GM18498 (cell line): Measurements from ENCODE around the gene NOTUM.

Source experiments
- ATAC-seq: cut with Tn5 transposase; IDR thresholded peaks from one replicate; pipeline ENCODE4 v1.9.1; 2021; ENCODE audit warnings: mild to moderate bottlenecking, moderate library complexity; ENCODE audit not compliant: unreplicated experiment

Gene NOTUM

GRCh38 chr17:81961087-81961511 is at the start of gene NOTUM:
Gene NOTUM, minus strand, starts transcription at chr17:81961187. Its CDS starts 278 bp downstream, at chr17:81960909.
- no peak for ATAC-seq

- no peak for ATAC-seq
Measured at GRCh38 chr17:82009413-82009812, 48.4 kb upstream of the NOTUM start.

- ATAC-seq, result no peak
Measured at GRCh38 chr17:82008941-82009405, 48.0 kb upstream of the NOTUM start.

- ATAC-seq, result no peak
Measured at GRCh38 chr17:82008258-82008940, 47.4 kb upstream of the NOTUM start.

- no peak for ATAC-seq
Measured at GRCh38 chr17:82007495-82008257, 46.7 kb upstream of the NOTUM start.

GRCh38 chr17:82007228-82007494 is 46.2 kb upstream of the NOTUM start:
- ATAC-seq, result no peak

GRCh38 chr17:82006468-82007227 is 45.7 kb upstream of the NOTUM start:
- no peak for ATAC-seq

GRCh38 chr17:82005701-82006348 is 44.8 kb upstream of the NOTUM start:
- no peak for ATAC-seq

- ATAC-seq, result no peak
Measured at GRCh38 chr17:82004517-82005455, 43.8 kb upstream of the NOTUM start.

- ATAC-seq, result no peak
Measured at GRCh38 chr17:82003411-82004381, 42.7 kb upstream of the NOTUM start.

- no peak for ATAC-seq
Measured at GRCh38 chr17:82001571-82002056, 40.6 kb upstream of the NOTUM start.

GRCh38 chr17:82000803-82001570 is 40.0 kb upstream of the NOTUM start:
- ATAC-seq, result no peak

- ATAC-seq, result no peak
Measured at GRCh38 chr17:81999976-82000802, 39.2 kb upstream of the NOTUM start.

GRCh38 chr17:81999587-81999975 is 38.6 kb upstream of the NOTUM start:
- no peak for ATAC-seq

- no peak for ATAC-seq
Measured at GRCh38 chr17:81998691-81999438, 37.9 kb upstream of the NOTUM start.

- no peak for ATAC-seq
Measured at GRCh38 chr17:81998212-81998611, 37.2 kb upstream of the NOTUM start.
